Upper lobe of left lung (tissue), 4 donors: ENCODE measurements around the gene HERPUD1.

ENCODE experiments used
- POLR2AphosphoS5 ChIP-seq, 2 donors: sonication (generic); formaldehyde crosslinking; IDR thresholded peaks; one replicate each; pipeline ENCODE4 v1.5.1; 2017; ENCODE audit warnings: antibody characterized with exemption in 2 of 2
- TF ChIP-seq, protein P1 (sequence below), 6 experiments: fragments of 450-650 bp in 4 of 6; fragments of 200-600 bp in 2 of 6; sonication (generic) in 2 of 6; IDR thresholded peaks; one replicate each; pipeline ENCODE4 v1.5.1; 2016 to 2019; ENCODE audit warnings: antibody characterized with exemption in 6 of 6

DNA sequence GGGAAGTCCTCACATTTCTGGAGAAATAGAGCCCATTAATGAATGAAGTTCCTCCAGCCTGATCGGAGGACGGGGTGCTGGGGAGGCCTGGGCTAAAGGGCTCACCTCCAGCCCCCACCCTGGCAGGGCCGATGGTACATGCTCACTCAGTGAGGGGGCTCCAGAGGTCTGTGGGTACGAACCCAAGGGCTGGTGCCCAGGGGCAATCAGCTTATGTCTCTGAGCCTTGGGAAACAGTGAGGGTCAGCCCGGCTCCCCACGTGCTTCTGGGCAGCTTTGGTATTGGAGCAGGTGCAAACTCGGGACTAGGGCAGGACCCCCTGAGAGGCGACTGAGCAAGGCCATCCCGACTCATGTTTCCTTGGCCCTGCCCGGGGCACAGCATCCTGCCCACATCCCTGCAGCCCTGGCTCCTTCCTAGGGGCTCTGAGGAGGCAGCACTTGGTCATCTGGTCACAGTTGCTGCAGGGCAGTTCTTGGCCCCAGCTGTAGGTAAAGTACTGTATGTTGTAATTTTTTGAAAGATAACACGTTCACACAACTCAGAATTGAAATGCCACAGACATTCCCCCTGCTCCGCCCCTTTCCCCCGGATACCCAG lies 28.8 kb downstream of the HERPUD1 start:
- TF ChIP-seq POLR2AphosphoS5 (IDR thresholded peaks at IDR 0.05) = no peak
- TF ChIP-seq, protein P1, sequence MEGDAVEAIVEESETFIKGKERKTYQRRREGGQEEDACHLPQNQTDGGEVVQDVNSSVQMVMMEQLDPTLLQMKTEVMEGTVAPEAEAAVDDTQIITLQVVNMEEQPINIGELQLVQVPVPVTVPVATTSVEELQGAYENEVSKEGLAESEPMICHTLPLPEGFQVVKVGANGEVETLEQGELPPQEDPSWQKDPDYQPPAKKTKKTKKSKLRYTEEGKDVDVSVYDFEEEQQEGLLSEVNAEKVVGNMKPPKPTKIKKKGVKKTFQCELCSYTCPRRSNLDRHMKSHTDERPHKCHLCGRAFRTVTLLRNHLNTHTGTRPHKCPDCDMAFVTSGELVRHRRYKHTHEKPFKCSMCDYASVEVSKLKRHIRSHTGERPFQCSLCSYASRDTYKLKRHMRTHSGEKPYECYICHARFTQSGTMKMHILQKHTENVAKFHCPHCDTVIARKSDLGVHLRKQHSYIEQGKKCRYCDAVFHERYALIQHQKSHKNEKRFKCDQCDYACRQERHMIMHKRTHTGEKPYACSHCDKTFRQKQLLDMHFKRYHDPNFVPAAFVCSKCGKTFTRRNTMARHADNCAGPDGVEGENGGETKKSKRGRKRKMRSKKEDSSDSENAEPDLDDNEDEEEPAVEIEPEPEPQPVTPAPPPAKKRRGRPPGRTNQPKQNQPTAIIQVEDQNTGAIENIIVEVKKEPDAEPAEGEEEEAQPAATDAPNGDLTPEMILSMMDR (IDR thresholded peaks at IDR 0.05) = no peak
